Measurements from ENCODE around the gene MOV10L1.
A peak's percentile ranks its signal among the peaks of the same experiment; 100 is the strongest.

MOV10L1 gene

GRCh38 chr22:50184902-50185374, 95.1 kb downstream of the MOV10L1 start:
- DNase-seq (ENCODE audit: extremely low read depth in 1 of 2, low read depth in 1 of 2), result no peak

- DNase-seq (ENCODE audit: extremely low read depth in 1 of 2, low read depth in 1 of 2), result peak; percentile 62 to 85
Measured at GRCh38 chr22:50185375-50186087, 95.7 kb downstream of the MOV10L1 start, which contains the start of gene TRABD. TRABD (plus strand) TSS chr22:50185913; CDS start chr22:50193061, 7,148 bp downstream.

- no peak for DNase-seq (ENCODE audit: extremely low read depth in 1 of 2, low read depth in 1 of 2)
Measured at GRCh38 chr22:50186181-50186714, 96.4 kb downstream of the MOV10L1 start.

GRCh38 chr22:50186761-50187523, 97.1 kb downstream of the MOV10L1 start:
- no peak for DNase-seq (ENCODE audit: extremely low read depth in 1 of 2, low read depth in 1 of 2)

- DNase-seq (ENCODE audit: extremely low read depth in 1 of 2, low read depth in 1 of 2), result no peak
Measured at GRCh38 chr22:50188356-50188755, 98.5 kb downstream of the MOV10L1 start.

GRCh38 chr22:50189184-50189848, 99.5 kb downstream of the MOV10L1 start:
- no peak for DNase-seq (ENCODE audit: extremely low read depth in 1 of 2, low read depth in 1 of 2)

- DNase-seq (ENCODE audit: extremely low read depth in 1 of 2, low read depth in 1 of 2), result no peak
Measured at GRCh38 chr22:50189849-50190181, 100.0 kb downstream of the MOV10L1 start.

- DNase-seq (ENCODE audit: extremely low read depth in 1 of 2, low read depth in 1 of 2), result peak; percentile 65 to 66
Measured at GRCh38 chr22:50190182-50190940, 100.6 kb downstream of the MOV10L1 start.

- peak; percentile 56 to 81 for DNase-seq (ENCODE audit: extremely low read depth in 1 of 2, low read depth in 1 of 2)
Measured at GRCh38 chr22:50190941-50191741, 101.3 kb downstream of the MOV10L1 start.

- DNase-seq (ENCODE audit: extremely low read depth in 1 of 2, low read depth in 1 of 2), result peak in 1 of 2 donors; percentile 33
Measured at GRCh38 chr22:50192436-50193204, 102.8 kb downstream of the MOV10L1 start.

GRCh38 chr22:50193621-50194020, 103.8 kb downstream of the MOV10L1 start:
- no peak for DNase-seq (ENCODE audit: extremely low read depth in 1 of 2, low read depth in 1 of 2)

- DNase-seq (ENCODE audit: extremely low read depth in 1 of 2, low read depth in 1 of 2), result no peak
Measured at GRCh38 chr22:50194037-50194805, 104.4 kb downstream of the MOV10L1 start.

- no peak for DNase-seq (ENCODE audit: extremely low read depth in 1 of 2, low read depth in 1 of 2)
Measured at GRCh38 chr22:50196256-50196655, 106.5 kb downstream of the MOV10L1 start.

- no peak for DNase-seq (ENCODE audit: extremely low read depth in 1 of 2, low read depth in 1 of 2)
Measured at GRCh38 chr22:50197000-50197800, 107.4 kb downstream of the MOV10L1 start.

GRCh38 chr22:50197856-50198623, 108.2 kb downstream of the MOV10L1 start:
- DNase-seq (ENCODE audit: extremely low read depth in 1 of 2, low read depth in 1 of 2), result no peak

- no peak for DNase-seq (ENCODE audit: extremely low read depth in 1 of 2, low read depth in 1 of 2)
Measured at GRCh38 chr22:50198624-50199017, 108.8 kb downstream of the MOV10L1 start.

- no peak for DNase-seq (ENCODE audit: extremely low read depth in 1 of 2, low read depth in 1 of 2)
Measured at GRCh38 chr22:50199251-50199721, 109.5 kb downstream of the MOV10L1 start.

All from activated CD8-positive, alpha-beta memory T cell treated with anti-CD3 and anti-CD28 coated beads for 1 hour (primary cell).